WTC11 (cell line): Measurements from ENCODE around the gene POLD4. TPM values are rescaled to one million over a fixed set of nuclear protein-coding genes. Genes with fewer than 3 reads are reported as not detected.

Experiments used
- ATAC-seq: fragments of 200-7000 bp; cut with Tn5 transposase; 2 replicates; pipeline ENCODE4 v1.10.0; 2021; ENCODE audit warnings: mild to moderate bottlenecking, moderate library complexity
- CTCF ChIA-PET: fragments of 300-600 bp; sonication (Branson Sonifier 250); formaldehyde crosslinking; loops from one replicate; lab custom pipeline; 2021; ENCODE audit warnings: antibody characterized with exemption; lab: Charles Lee
- POLR2A ChIA-PET: fragments of 350-600 bp; sonication (Branson Sonifier 250); formaldehyde crosslinking; loops from one replicate; lab custom pipeline; 2021; ENCODE audit warnings: antibody characterized with exemption; lab: Charles Lee
- DNase-seq: peaks from one replicate; pipeline ENCODE4 v3.0.0; 2021; ENCODE audit warnings: low spot score
- H3K27ac Mint-ChIP-seq: 2 replicates; pipeline ENCODE4 v1.8.0; 2021; ENCODE audit warnings: mixed read lengths
- H3K27me3 Mint-ChIP-seq: 2 replicates; pipeline ENCODE4 v1.8.0; 2021; ENCODE audit warnings: low read depth, mild to moderate bottlenecking, moderate library complexity, mixed read lengths
- H3K36me3 Mint-ChIP-seq: 2 replicates; pipeline ENCODE4 v1.8.0; 2021; ENCODE audit warnings: mixed read lengths
- H3K4me1 Mint-ChIP-seq: 2 replicates; pipeline ENCODE4 v1.8.0; 2022; ENCODE audit warnings: mixed read lengths
- H3K4me3 Mint-ChIP-seq: 2 replicates; pipeline ENCODE4 v1.8.0; 2021; ENCODE audit warnings: mild to moderate bottlenecking, moderate library complexity, mixed read lengths
- H3K9me3 Mint-ChIP-seq: 2 replicates; pipeline ENCODE4 v1.8.0; 2021; ENCODE audit warnings: mixed read lengths
- ATF6 ChIP-seq: sonication (generic); formaldehyde crosslinking; IDR thresholded peaks from 2 replicates; pipeline ENCODE4 v1.8.1; 2023; ENCODE audit warnings: mild to moderate bottlenecking, missing genetic modification reagents
- ERG ChIP-seq: fragments of 250-450 bp; sonication (Bioruptor Pico); IDR thresholded peaks from 2 replicates; pipeline ENCODE4 v1.8.0; 2021; ENCODE audit warnings: mild to moderate bottlenecking
- ETV6 ChIP-seq: sonication (generic); formaldehyde crosslinking; IDR thresholded peaks from 2 replicates; pipeline ENCODE4 v1.8.1; 2022; ENCODE audit warnings: mild to moderate bottlenecking, missing genetic modification reagents
- IRF2 ChIP-seq: sonication (generic); formaldehyde crosslinking; IDR thresholded peaks from 2 replicates; pipeline ENCODE4 v1.8.0; 2022; ENCODE audit warnings: low read depth, missing genetic modification reagents, borderline replicate concordance
- JAZF1 ChIP-seq: fragments of 250-450 bp; sonication (Bioruptor Pico); IDR thresholded peaks from 2 replicates; pipeline ENCODE4 v1.9.0; 2021; ENCODE audit warnings: moderate library complexity, mild to moderate bottlenecking, inconsistent platforms
- MAX ChIP-seq: sonication (generic); formaldehyde crosslinking; IDR thresholded peaks from 2 replicates; pipeline ENCODE4 v1.8.0; 2022; ENCODE audit warnings: mild to moderate bottlenecking, missing genetic modification reagents
- OVOL2 ChIP-seq: fragments of 250-450 bp; sonication (Bioruptor Pico); IDR thresholded peaks from 2 replicates; pipeline ENCODE4 v1.9.0; 2021; ENCODE audit warnings: mild to moderate bottlenecking, borderline replicate concordance
- RORB ChIP-seq: fragments of 250-450 bp; sonication (Bioruptor Pico); IDR thresholded peaks from 2 replicates; pipeline ENCODE4 v1.9.0; 2021; ENCODE audit warnings: mild to moderate bottlenecking
- SMAD4 ChIP-seq: sonication (generic); formaldehyde crosslinking; IDR thresholded peaks from 2 replicates; pipeline ENCODE4 v1.8.0; 2022; ENCODE audit warnings: mild to moderate bottlenecking, missing genetic modification reagents
- SOX15 ChIP-seq: fragments of 250-450 bp; sonication (Bioruptor Pico); IDR thresholded peaks from 2 replicates; pipeline ENCODE4 v1.9.0; 2021; ENCODE audit warnings: mild to moderate bottlenecking
- SP1 ChIP-seq: sonication (generic); formaldehyde crosslinking; conservative IDR thresholded peaks from 2 replicates; pipeline ENCODE4 v1.8.1; 2022; ENCODE audit warnings: missing genetic modification reagents
- TEAD1 ChIP-seq: sonication (generic); formaldehyde crosslinking; IDR thresholded peaks from 2 replicates; pipeline ENCODE4 v1.8.0; 2022; ENCODE audit warnings: mild to moderate bottlenecking, missing genetic modification reagents
- ZMAT4 ChIP-seq: fragments of 250-450 bp; sonication (Bioruptor Pico); IDR thresholded peaks from 2 replicates; pipeline ENCODE4 v1.9.0; 2021; ENCODE audit warnings: mild to moderate bottlenecking
- ZNF281 ChIP-seq: sonication (generic); formaldehyde crosslinking; IDR thresholded peaks from 2 replicates; pipeline ENCODE4 v1.8.0; 2023; ENCODE audit warnings: mild to moderate bottlenecking, missing genetic modification reagents
- ZNF512 ChIP-seq: sonication (generic); formaldehyde crosslinking; IDR thresholded peaks from 2 replicates; pipeline ENCODE4 v1.8.1; 2022; ENCODE audit warnings: missing genetic modification reagents, borderline replicate concordance
- ZSCAN18 ChIP-seq: fragments of 250-450 bp; sonication (Bioruptor Pico); IDR thresholded peaks from 2 replicates; pipeline ENCODE4 v2.1.2; 2022; ENCODE audit warnings: mild to moderate bottlenecking, moderate library complexity
- total RNA-seq: library from RNA; stranded (reverse); gene quantifications from 3 replicates; pipeline ENCODE4 v1.2.3, GENCODE V29; 2021

POLD4 gene
- total RNA-seq, 1 experiment from 2014 or later: 30.3 TPM

GRCh38 chr11:67375320-67376055 lies 22.1 kb upstream of the POLD4 start (continued):
- TF ChIP-seq ZNF281 (CRISPR knock-in tag) (no peak), ATF6 (CRISPR knock-in tag) (no peak), OVOL2 (CRISPR knock-in tag) (no peak), ERG (CRISPR knock-in tag) (no peak), JAZF1 (CRISPR knock-in tag) (no peak), SOX15 (CRISPR knock-in tag) (no peak), ZSCAN18 (CRISPR knock-in tag) (no peak)

GRCh38 chr11:67374571-67375281 lies 21.4 kb upstream of the POLD4 start:
- H3K27me3 Mint-ChIP-seq: peaks cover 77% of the 10 kb centered on the region
- H3K36me3 Mint-ChIP-seq: no peaks in the 10 kb centered on the region
- H3K27ac Mint-ChIP-seq: no peak overlapping the region
- ChIA-PET POLR2A (interaction anchor here (0.6 to 1.3 kb wide), 6 partner anchors 8 to 164 kb away, joined by 3 to 6 read pairs (median 4); partner anchors contain the start of genes POLD4, PPP1CA and RAD9A), CTCF (interaction anchor here (0.6 to 25.7 kb wide), 24 partner anchors 6 to 188 kb away, joined by 3 to 842 read pairs (median 4); partner anchors contain the start of genes PITPNM1, POLD4, PPP1CA and RAD9A)
- TF ChIP-seq SP1 (CRISPR knock-in tag) (no peak), ETV6 (CRISPR knock-in tag) (no peak), IRF2 (CRISPR knock-in tag) (no peak), ZSCAN18 (CRISPR knock-in tag) (no peak), ZMAT4 (CRISPR knock-in tag) (no peak), MAX (CRISPR knock-in tag) (no peak), RORB (no peak), SMAD4 (CRISPR knock-in tag) (no peak), TEAD1 (CRISPR knock-in tag) (no peak), ZNF512 (CRISPR knock-in tag) (no peak)
- DNase-seq (no peak), ATAC-seq (no peak)
- H3K9me3 Mint-ChIP-seq: no peaks in the 10 kb centered on the region
- peak overlapping the region; percentile 88 for H3K4me3 Mint-ChIP-seq
- H3K4me1 Mint-ChIP-seq: peaks cover 45% of the 10 kb centered on the region
